Measurements from ENCODE around the gene NPR2.

Gene NPR2

DNA sequence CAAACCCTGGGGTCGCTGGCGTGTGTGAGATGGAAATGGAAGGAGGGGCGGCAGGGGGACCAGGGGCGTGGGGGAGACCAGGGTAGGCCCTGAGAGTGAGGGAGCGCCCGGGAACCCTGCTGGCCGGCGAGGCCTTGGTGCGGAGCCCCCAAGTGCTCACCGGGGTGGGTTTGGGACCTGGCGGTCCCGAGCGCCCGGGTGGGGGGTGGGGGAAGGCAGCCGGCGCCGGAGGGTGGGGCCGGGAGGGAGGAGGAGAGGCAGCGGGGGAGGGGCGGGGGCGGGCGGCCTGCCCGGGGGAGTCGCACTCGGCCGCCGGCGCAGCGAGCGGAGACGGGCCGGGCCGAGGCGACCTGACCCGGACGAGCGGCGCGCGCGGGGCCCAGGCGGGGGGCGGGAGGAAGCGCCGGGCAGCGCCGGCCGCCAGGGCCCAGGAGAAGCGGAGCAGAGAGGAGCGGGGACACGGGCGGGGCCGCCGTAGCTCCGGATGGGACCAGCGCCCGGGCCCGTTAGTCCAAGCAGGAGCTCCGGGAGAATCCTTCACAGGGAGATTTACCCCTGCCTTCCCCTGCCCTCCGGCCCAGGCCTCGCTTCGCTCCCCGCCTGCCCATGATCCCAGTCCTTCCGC, at the start of gene NPR2:
Gene NPR2, plus strand, starts transcription at position 295 of the 625 bp plus-strand sequence. CDS start 818 bp downstream, outside the sequence.
- DNase-seq, result no peak

- DNase-seq, result no peak
Measured at GRCh38 chr9:35741740-35742139, 49.7 kb upstream of the NPR2 start.

GRCh38 chr9:35743452-35743851, 47.9 kb upstream of the NPR2 start:
- DNase-seq, result no peak

DNA sequence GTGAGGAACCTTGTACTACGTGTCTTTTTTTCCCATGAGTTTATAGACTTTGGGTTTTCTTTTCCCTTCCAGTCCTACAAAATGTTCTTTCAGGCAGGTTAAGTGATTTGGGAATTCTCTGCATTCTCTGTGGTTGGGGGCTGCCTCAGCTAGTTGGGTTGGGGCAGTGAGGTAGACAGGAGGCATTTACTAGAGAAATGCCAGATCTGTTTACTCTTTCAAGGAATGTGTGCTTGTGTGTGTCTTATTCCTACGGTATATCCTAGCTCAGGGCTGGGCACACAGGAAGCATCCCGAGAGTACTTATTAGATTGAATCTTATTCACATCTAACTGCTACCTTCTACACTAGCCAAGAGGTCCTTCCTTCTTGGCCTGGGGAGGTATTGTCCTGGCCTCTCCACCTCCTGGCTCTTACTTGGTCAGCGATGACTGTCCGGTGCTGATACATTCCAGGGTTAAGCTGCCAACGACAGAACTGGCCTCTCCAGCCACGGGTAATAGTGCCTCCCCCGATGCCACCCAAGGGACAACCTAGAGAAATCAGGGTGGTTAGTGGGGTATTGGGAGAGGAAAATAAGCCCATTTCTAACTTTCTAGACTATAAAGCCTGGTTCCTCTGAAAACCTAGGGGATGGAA, 47.4 kb upstream of the NPR2 start:
- no peak for DNase-seq

DNA sequence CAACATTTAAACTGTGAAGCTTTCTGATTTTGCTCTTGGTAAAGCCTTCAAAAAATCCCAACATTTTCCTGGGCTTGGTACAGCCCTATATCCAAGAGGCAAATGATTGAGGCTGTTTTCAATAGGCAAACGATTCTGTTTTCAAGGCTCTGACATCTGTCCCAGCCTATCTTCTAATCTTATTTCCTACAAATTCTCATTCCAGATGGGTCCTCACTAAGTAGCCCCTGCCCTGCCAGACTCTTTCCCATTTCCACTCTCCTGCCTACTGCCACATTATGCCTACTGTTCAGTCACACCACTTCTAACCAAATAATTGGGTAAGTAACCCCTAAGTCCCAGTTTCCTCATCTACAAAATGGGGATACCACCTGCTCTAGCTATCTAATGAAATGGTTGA, 45.8 kb upstream of the NPR2 start:
- no peak for DNase-seq

- DNase-seq, result no peak
Measured at GRCh38 chr9:35746583-35746982, 44.8 kb upstream of the NPR2 start.

DNA sequence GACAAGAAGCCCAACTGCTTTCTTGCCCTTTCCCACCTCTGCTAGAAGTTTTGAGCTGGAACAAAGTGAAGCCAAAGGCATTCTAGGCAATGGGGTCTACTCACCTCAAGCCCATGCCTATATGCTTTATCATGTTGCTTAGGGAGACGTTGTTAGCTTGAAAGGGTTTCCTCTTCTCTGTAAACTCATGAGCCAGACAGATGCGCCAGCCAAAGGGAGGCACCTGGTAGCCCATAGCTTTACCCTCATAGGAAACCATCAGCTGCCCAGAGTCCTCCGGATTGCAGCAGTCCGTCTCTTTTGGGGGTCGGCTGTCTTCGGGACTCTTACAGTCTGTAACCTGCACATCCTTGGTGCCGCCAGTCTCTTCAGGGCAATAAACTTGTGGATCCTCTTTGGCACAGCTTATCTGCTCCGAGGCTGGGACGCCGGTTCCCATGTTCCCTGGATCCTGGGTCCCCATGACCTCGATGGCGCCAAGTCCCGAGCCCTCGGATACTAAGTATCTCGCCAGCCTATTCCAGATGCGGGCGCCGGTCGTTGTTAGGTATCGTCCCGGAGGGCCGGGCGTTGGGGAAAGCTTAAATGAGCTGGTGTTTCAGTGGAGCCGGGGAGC, 43.0 kb upstream of the NPR2 start:
- DNase-seq, result no peak

- peak; percentile 79 to 86 for DNase-seq
Measured at GRCh38 chr9:35748858-35749514, 42.4 kb upstream of the NPR2 start, which contains the start of the genes GBA2 and RGP1. GBA2 (minus strand) TSS chr9:35749228; CDS start chr9:35748704, 524 bp downstream. RGP1 (plus strand) TSS chr9:35749287; CDS start chr9:35749756, 469 bp downstream.

DNA sequence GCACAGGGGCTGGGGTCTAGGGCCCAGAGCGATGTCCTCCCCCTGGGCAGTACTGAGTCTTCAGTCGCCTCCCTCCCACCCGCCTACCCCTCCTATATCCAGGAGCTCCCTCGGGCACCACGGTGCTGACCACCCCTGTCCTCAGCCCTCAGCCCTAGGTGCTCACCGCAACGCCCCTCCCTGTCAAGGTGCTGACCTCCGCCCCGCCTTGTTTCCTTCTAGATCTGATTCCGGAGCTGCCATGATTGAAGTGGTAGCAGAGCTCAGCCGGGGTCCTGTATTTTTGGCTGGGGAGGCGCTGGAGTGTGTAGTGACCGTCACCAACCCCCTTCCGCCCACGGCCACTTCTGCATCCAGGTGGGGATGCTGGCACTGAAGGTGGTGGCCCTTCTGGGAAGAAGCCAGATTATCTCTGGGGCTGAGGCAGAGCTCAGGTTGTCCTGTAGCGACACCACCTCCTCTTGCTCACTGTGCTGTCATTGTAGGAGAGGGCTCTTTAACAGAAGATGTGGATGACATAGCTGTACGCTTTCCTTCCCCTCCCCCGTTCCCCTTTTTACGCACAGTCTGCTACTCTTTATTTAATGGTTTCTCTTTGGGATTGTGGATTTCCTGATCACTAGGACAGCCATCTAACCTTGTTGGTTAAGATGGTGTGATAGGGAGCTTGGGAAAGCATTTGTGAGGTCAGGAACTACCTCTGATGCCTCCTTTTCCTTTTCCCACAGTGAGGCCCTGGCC, 41.7 kb upstream of the NPR2 start:
- peak; percentile 60 to 69 for DNase-seq

DNA sequence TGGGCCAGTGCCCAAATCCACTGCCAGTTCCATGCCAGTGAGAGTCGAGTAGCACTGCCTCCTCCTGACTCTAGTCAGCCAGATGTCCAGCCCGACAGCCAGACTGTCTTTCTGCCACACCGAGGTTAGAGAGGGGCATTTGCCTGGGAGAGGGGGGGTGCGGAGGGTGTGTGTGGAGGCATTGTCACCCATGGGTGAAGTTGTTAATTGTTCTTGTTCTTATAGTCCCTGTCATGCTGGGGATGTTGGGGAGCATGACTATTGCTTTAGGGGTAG, 41.2 kb upstream of the NPR2 start:
- no peak for DNase-seq

DNA sequence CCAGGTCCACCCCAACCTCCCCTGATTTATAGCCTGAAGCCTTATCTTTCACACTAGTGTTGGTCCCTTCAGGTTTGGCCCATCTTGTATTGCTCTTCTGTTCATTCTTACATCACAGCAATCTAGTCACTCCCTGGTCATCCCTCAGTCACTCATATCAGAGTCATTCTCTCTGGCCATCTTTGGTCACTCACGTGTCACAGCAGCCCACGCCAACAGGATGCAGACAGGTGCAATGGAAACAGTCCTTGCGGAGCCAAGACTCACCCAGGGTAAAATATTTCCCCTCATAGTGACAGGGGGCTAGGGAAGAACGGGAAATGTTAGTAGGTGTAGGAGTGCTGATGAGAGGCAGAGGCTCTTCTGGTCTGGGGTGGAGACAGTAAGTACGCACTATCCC, 37.9 kb upstream of the NPR2 start:
- no peak for DNase-seq

- no peak for DNase-seq
Measured at GRCh38 chr9:35754264-35754663, 37.1 kb upstream of the NPR2 start, which contains the start of gene MSMP. MSMP (minus strand) TSS chr9:35754276; CDS start chr9:35754129, 147 bp downstream.

DNA sequence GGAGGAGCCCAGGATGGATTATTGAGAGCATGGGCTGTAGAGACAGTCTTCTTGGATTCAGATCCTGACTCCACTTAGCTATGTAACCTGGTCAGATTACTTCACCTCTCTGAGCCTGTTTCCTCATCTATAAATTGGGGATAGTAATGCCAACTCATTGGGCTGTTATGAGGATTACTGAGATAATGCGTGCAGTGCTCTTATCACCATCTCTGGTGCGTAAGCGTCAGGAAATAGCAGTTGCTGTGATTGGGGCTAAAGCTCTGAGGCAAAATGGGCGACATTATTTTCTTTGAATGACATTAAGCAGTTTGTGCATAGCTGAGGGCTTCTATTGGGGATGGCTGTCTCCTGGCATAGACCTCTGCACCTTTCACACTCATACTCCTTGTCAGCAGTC, 36.3 kb upstream of the NPR2 start:
- DNase-seq, result no peak

- peak; percentile 88 to 89 for DNase-seq
Measured at GRCh38 chr9:35756275-35757225, 34.8 kb upstream of the NPR2 start.

DNA sequence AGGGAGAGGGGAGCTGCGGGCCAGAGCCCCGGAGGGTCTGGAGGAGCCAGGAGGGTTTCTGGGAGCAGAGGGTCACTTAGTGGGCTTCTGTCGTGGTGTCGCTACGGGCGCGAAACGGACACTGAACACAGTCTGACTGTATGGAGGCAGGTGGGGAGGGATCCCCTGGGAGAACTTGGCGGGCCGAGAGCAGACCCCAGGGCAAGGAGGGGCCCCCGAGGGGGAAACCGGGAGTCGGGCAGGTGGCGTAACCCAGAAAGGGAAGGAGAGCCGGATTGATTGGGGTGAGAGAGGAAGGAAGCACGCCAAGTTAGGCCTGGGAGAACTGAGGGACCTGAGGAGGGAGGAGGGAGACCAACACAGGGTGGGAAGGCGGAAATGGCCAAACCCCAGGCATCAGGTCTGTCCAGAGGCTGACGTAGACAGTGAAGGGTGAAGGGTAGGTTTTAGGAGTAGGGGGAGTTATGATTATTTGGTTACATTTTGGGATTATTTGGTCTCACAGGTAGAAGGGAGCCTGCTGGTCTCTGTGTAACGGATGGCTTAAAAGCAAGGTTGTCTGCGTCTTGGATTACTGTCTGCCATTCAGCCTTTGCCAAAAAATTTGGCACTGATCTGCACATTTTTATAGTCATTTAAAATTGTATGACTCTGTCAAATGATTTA, 34.0 kb upstream of the NPR2 start:
- DNase-seq, result peak; percentile 67 to 70

DNA sequence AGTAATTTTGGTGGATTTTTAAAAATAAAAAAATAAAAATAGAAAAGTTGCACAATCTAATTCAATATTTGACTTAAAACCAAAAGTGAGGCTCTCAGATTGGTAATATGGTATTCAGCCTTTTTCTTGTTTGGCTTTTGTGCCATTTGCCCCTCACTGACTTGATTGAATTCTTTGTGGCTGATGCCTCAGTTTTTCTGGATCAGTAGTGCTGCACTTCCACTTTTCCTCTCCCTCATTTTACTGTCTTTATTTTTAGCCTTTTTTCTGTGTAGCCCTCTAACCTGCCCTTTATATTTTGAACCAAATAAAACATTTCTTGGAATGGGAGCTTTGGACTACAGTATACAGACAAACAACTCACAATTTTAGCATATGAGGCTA, 33.5 kb upstream of the NPR2 start:
- no peak for DNase-seq

DNA sequence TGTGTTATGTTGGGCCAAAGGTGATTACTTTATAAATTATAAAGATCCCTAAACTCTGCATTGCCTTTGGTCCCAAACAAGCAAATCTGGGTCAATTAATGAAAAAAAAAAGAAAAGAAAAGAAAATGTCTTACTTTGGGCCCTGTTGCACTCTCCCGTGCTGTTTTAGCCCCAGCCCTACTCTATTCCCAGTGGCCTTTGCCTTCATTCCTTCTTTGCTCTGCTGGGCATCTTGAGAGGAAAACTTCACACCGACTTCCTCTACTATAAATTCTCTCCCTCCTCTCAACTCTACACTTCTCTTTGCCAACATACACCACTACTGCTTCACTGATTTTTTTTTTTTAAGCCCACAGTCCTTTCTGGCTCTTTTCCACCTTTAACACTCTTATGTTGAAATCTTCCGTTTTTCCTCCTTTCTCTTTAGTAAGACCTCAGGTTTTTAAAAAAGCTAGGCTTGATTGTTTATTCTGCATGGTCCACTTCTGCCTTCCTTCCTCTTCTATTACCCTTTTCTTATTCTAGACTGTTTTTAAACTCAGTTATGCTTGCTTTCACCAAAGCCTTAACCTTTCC, 32.8 kb upstream of the NPR2 start:
- DNase-seq, result no peak

- DNase-seq, result no peak
Measured at GRCh38 chr9:35759795-35760194, 31.6 kb upstream of the NPR2 start.

DNA sequence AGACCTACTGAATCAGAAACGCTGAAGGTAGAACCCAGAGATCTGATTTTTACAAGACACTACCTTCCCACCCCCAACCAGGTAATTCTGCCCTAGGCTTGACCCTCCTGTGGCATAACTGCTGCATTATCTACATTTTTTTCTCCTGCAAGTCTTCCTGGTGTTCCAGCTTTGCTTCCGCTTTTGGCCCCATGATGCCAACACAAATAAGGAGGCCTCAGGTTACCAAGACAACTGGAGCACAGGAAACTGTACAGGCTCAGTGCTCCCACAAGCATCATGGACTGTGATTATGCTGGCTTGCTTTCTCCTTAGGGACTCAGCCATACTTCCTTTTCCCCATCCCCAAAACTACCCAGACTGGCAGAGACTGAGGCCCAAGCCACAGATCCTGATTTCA, 30.7 kb upstream of the NPR2 start:
- DNase-seq, result no peak

DNA sequence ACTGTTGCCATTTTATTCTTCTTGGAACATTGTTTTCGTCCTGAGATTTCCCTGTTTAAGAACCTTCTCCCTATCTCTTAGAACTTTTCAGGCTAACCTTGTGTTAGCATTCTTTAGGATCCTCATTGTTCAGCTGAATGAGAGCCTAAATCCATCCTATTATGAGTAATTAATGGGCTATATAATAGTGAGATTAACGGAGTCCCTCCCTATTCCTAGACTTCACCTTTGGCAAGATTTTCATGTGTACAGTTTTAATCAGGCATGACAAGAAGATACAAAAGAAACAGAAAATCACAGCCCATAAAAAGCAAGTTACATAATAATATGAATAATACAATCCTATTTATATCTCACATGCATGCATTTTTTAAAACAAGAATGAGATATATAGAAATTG, 28.2 kb upstream of the NPR2 start:
- no peak for DNase-seq

GRCh38 chr9:35763803-35764202, 27.6 kb upstream of the NPR2 start:
- DNase-seq, result no peak

Data from activated T-cell treated with anti-CD3 and anti-CD28 coated beads, Interleukin-2, amount 50 U/mL, for 48 hours (primary cell).